Right lung (tissue), 10 donors: ENCODE measurements around the gene TTC23. TPM values are rescaled to one million over a fixed set of nuclear protein-coding genes. Genes with fewer than 3 reads are reported as not detected.

Source experiments
- DNase-seq, 2 donors: peaks; one replicate each; pipeline ENCODE4 v3.0.0-alpha.2; 2013
- long read RNA-seq, 8 donors: transcript quantifications; one replicate each; lab custom pipeline, GENCODE V29; 2026
- polyA plus RNA-seq, 5 donors: library from polyadenylated mRNA; unstranded; fragments of 120-200 nt; gene quantifications; one replicate each; pipeline versions ENCODE4 v1.2.1 to v1.2.3, GENCODE V29; 2013; ENCODE audit warnings: inconsistent platforms in 1 of 5, low replicate concordance in 1 of 5; ENCODE audit not compliant: insufficient read length in 5 of 5, insufficient read depth in 1 of 5

Gene TTC23
- polyA plus RNA-seq: 10 to 100 TPM; 31.9 to 41.9 (median 36.1) TPM
- long read RNA-seq, donor 1, partial matches to known transcripts: 0 of 3 reads
- long read RNA-seq, donor 1, other reads (novel, unspliced or antisense): 0 of 3 reads
- long read RNA-seq, donor 2, partial matches to known transcripts: 0 of 1 reads
- long read RNA-seq, donor 2, other reads (novel, unspliced or antisense): 0 of 1 reads
- long read RNA-seq, donor 3, partial matches to known transcripts: 0 of 1 reads
- long read RNA-seq, donor 3, other reads (novel, unspliced or antisense): 0 of 1 reads
- long read RNA-seq, donor 4, partial matches to known transcripts: 0 of 2 reads
- long read RNA-seq, donor 4, other reads (novel, unspliced or antisense): 0 of 2 reads
- long read RNA-seq, donor 5, partial matches to known transcripts: 0 of 3 reads
- long read RNA-seq, donor 5, other reads (novel, unspliced or antisense): 0 of 3 reads
- long read RNA-seq, donor 6, partial matches to known transcripts: 8 of 8 reads
- long read RNA-seq, donor 6, other reads (novel, unspliced or antisense): 0 of 8 reads
- long read RNA-seq, donor 7: 0 reads
- long read RNA-seq, donor 8: 0 reads

- DNase-seq: peak; percentile 80 to 84
These were observed at the start of gene TTC23 for GRCh38 chr15:99249270-99249841. TSS of gene TTC23 (minus strand) at chr15:99249581. CDS start at chr15:99228712, 20,869 bp downstream.

GRCh38 chr15:99296386-99296785, 47.0 kb upstream of the TTC23 start:
- DNase-seq: no peak

GRCh38 chr15:99295840-99296239, 46.5 kb upstream of the TTC23 start:
- no peak for DNase-seq

- no peak for DNase-seq
These were observed 42.3 kb upstream of the TTC23 start for GRCh38 chr15:99291643-99292042.

GRCh38 chr15:99283717-99284116, 34.3 kb upstream of the TTC23 start:
- no peak for DNase-seq

GRCh38 chr15:99282586-99282985, 33.2 kb upstream of the TTC23 start:
- no peak for DNase-seq

GRCh38 chr15:99282121-99282520, 32.7 kb upstream of the TTC23 start:
- no peak for DNase-seq

- no peak for DNase-seq
These were observed 30.4 kb upstream of the TTC23 start for GRCh38 chr15:99279827-99280226.

GRCh38 chr15:99279290-99279689, 29.9 kb upstream of the TTC23 start:
- no peak for DNase-seq

GRCh38 chr15:99275525-99276128, 26.2 kb upstream of the TTC23 start:
- DNase-seq: no peak

- DNase-seq: no peak
These were observed 25.7 kb upstream of the TTC23 start for GRCh38 chr15:99275061-99275460.

GRCh38 chr15:99273801-99274200, 24.4 kb upstream of the TTC23 start:
- no peak for DNase-seq

GRCh38 chr15:99268431-99268830, 19.1 kb upstream of the TTC23 start:
- no peak for DNase-seq

GRCh38 chr15:99267957-99268356, 18.6 kb upstream of the TTC23 start:
- no peak for DNase-seq

GRCh38 chr15:99265541-99266070, 16.2 kb upstream of the TTC23 start:
- no peak for DNase-seq

GRCh38 chr15:99264125-99264524, 14.7 kb upstream of the TTC23 start:
- no peak for DNase-seq

- no peak for DNase-seq
These were observed 7.8 kb upstream of the TTC23 start for GRCh38 chr15:99257107-99257750.

- DNase-seq: no peak
These were observed 4.2 kb upstream of the TTC23 start for GRCh38 chr15:99253381-99254090.

- DNase-seq: no peak
These were observed 2.9 kb upstream of the TTC23 start for GRCh38 chr15:99252326-99252725.

- DNase-seq: peak; percentile 99 to 100
These were observed 1.8 kb upstream of the TTC23 start, which contains the start of gene LRRC28 for GRCh38 chr15:99250857-99251841. TSS of gene LRRC28 (plus strand) at chr15:99251481. CDS start at chr15:99255958, 4,477 bp downstream.
